GM18526 (cell line): ENCODE results near the gene NFATC3.

Source experiments
- POLR2A ChIP-seq: IDR thresholded peaks from 3 replicates; pipeline ENCODE4 v1.6.1; 2011; ENCODE audit not compliant: insufficient read length; ENCODE audit errors: extremely low read depth

The NFATC3 gene

GRCh38 chr16:68190081-68190480 lies 104.9 kb downstream of the NFATC3 start:
- no peak for TF ChIP-seq POLR2A

DNA sequence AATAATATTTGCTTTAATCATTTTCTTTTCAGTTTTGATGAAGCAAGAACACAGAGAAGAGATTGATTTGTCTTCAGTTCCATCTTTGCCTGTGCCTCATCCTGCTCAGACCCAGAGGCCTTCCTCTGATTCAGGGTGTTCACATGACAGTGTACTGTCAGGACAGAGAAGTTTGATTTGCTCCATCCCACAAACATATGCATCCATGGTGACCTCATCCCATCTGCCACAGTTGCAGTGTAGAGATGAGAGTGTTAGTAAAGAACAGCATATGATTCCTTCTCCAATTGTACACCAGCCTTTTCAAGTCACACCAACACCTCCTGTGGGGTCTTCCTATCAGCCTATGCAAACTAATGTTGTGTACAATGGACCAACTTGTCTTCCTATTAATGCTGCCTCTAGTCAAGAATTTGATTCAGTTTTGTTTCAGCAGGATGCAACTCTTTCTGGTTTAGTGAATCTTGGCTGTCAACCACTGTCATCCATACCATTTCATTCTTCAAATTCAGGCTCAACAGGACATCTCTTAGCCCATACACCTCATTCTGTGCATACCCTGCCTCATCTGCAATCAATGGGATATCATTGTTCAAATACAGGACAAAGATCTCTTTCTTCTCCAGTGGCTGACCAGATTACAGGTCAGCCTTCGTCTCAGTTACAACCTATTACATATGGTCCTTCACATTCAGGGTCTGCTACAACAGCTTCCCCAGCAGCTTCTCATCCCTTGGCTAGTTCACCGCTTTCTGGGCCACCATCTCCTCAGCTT lies 105.8 kb downstream of the NFATC3 start:
- no peak for TF ChIP-seq POLR2A

GRCh38 chr16:68194251-68194650 lies 109.1 kb downstream of the NFATC3 start:
- TF ChIP-seq POLR2A = no peak

- no peak for TF ChIP-seq POLR2A
These were observed 112.1 kb downstream of the NFATC3 start for GRCh38 chr16:68197250-68197649.

- no peak for TF ChIP-seq POLR2A
These were observed 115.1 kb downstream of the NFATC3 start for GRCh38 chr16:68200088-68200783.

GRCh38 chr16:68202091-68202519 lies 116.9 kb downstream of the NFATC3 start:
- TF ChIP-seq POLR2A = no peak

GRCh38 chr16:68206245-68206644 lies 121.1 kb downstream of the NFATC3 start:
- TF ChIP-seq POLR2A = no peak

DNA sequence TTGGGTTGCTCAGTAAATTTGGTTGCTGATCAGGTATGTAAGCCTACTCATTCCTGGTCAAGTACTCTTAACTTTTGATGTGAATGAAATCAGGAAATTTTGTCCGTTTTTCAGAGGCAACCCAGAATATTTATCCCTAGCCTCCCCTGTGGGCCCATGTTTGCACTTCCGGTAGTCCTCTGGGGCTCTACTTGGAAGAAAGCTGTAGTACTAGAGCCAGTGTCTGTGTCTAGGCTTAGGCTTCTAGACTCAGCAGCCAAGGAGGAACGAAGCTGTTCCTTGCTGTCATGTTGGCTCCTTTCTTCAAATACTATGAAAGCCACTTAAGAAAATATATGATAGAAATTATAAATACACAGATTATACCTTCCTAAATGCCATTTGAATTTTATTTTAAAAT lies 129.6 kb downstream of the NFATC3 start:
- TF ChIP-seq POLR2A = no peak

DNA sequence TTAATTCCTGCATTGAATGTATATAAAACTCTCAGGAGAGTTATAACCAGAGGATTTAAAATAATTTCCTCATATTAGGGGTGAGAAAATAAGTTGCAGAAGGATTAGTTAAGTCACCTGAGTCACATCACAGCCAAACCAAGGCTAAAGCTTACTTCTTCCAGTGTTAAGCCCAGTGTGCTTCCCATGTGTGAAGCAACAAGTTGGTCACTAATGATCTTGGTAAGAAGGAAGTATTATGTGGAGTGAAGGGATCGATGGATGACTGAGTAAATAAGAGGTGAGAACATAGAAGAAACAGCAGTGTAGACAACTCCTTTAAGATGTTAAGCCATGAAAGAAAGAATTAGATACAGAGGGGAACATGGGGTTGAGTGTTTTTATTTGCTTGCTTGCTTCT lies 130.1 kb downstream of the NFATC3 start:
- TF ChIP-seq POLR2A = no peak

DNA sequence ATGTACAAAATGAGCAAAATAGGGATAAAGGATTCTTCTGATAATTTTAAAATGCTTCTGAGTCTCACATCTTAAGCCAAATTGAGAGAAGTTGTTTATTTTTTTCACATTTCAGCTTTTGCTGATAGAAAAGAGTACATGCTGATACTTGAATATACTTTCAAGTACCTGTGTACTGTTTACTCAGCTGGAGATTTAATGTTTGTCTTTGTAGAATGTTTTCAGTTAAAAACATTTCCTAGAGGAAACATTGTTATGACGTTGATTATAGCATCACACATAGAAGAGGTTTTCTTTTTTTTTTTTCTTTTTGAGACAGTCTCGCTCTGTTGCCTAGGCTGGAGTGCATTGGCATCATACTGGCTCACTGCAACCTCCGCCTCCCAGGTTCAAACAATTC lies 131.1 kb downstream of the NFATC3 start:
- TF ChIP-seq POLR2A = no peak

DNA sequence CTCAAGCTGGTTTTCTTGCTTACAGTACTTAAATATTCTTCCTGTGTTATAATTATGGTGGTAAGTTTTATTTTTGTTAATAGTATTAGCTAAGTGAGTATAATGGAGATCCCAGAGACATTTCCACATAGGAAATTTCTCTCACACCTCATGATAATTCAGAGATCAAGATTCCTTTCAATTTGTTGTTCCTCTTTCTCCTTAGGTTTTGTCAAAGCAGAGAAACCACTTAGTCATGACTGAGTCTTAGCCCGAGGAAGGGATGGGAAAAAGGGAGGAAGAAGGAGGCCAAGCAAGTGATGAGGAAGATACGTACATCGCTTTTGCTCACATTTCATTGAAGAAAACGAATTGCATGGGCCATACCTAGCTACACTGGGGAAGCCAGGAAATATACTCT lies 132.3 kb downstream of the NFATC3 start:
- no peak for TF ChIP-seq POLR2A

- no peak for TF ChIP-seq POLR2A
These were observed 134.7 kb downstream of the NFATC3 start for GRCh38 chr16:68219725-68220351.

DNA sequence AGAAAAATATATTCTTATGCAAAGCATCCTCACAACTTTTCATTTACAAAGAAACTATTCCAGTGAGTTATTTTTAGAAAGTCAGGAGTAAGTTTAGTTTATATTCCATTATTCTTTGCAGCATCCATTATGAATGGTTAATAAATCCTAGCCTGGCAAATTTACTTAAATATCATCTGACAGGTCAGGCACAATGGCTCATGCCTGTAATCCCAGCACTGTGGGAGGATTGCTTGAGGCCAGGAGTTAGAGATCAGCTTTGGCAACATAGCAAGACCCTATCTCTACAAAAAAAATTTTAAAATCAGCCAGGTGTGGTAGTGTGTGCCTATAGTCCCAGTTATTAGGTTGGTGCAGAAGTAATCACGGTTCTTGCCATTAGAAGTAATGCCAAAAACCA lies 137.9 kb downstream of the NFATC3 start:
- no peak for TF ChIP-seq POLR2A

GRCh38 chr16:68226116-68226515 lies 140.9 kb downstream of the NFATC3 start:
- TF ChIP-seq POLR2A = no peak

DNA sequence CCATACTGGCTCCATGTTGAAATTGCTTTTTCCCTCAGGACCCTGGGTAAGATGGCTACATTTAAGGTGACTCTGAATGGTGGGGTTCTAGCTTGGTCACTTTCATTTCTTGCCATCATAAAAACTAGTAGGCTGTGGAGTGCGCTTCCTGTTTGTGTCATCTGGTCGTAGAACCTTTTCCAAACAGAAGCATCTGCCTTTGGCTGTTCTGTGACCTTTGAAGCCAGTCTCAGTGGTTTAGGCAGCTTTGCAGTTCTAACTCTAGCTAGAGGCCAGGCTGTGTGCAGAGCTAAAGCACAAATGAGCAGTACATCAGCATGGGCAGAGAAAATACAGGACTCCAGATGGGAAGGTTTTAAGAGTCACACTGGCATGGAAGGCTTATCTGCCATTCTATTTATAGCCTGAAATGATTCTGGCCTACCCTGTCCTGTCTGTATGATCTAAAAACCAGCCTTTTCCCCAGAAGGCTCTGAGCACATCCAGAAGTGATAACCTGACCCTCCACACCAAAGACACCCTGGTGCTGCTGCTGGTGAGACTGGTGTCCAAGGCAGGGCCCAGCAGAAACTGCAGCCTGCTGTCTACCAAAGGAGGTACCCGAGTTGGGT lies 142.1 kb downstream of the NFATC3 start:
- no peak for TF ChIP-seq POLR2A
